Stomach (tissue), 4 donors: ENCODE measurements around the gene TENM4.

ENCODE experiments used
- EP300 ChIP-seq: sonication (generic); formaldehyde crosslinking; IDR thresholded peaks from one replicate; pipeline ENCODE4 v1.6.1; 2017; ENCODE audit warnings: antibody characterized with exemption
- POLR2A ChIP-seq, 4 donors: fragments of 450-650 bp; IDR thresholded peaks; one replicate each; pipeline ENCODE4 v1.6.1; 2016; ENCODE audit warnings: antibody characterized with exemption in 4 of 4, control low read depth in 2 of 4, mild to moderate bottlenecking in 1 of 4, moderate library complexity in 1 of 4
- POLR2AphosphoS5 ChIP-seq, 3 donors: sonication (generic); formaldehyde crosslinking; IDR thresholded peaks; one replicate each; pipeline ENCODE4 v1.6.1; 2016; ENCODE audit warnings: antibody characterized with exemption in 3 of 3
- TF ChIP-seq, protein P1 (sequence below), 7 experiments: fragments of 450-650 bp in 4 of 7; fragments of 200-600 bp in 3 of 7; sonication (generic) in 3 of 7; IDR thresholded peaks; one replicate each; pipeline ENCODE4 v1.5.1; 2016 to 2019; ENCODE audit warnings: antibody characterized with exemption in 7 of 7, control low read depth in 2 of 7, mild to moderate bottlenecking in 1 of 7

DNA sequence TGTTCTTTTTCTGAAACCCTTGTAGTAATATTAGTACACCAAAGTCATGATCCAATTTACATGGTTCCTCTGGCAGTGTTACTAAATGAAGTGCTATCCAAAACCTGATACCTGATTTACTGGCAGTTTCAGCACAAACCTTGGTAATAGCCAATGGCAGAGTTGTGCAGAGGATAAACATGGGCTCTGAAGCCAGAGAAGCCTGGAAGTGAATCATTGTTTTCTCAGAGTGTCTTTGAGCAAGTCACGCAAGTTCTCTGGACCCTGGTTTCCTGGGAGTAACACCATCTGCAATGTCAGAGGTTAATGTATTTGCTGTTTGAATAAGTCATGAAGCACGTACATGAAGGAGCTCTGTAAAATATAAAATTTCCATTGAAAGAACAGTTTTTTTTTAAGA, 643.9 kb downstream of the TENM4 start:
- TF ChIP-seq, protein P1, sequence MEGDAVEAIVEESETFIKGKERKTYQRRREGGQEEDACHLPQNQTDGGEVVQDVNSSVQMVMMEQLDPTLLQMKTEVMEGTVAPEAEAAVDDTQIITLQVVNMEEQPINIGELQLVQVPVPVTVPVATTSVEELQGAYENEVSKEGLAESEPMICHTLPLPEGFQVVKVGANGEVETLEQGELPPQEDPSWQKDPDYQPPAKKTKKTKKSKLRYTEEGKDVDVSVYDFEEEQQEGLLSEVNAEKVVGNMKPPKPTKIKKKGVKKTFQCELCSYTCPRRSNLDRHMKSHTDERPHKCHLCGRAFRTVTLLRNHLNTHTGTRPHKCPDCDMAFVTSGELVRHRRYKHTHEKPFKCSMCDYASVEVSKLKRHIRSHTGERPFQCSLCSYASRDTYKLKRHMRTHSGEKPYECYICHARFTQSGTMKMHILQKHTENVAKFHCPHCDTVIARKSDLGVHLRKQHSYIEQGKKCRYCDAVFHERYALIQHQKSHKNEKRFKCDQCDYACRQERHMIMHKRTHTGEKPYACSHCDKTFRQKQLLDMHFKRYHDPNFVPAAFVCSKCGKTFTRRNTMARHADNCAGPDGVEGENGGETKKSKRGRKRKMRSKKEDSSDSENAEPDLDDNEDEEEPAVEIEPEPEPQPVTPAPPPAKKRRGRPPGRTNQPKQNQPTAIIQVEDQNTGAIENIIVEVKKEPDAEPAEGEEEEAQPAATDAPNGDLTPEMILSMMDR (IDR thresholded peaks at IDR 0.05): no peak
- TF ChIP-seq POLR2A (IDR thresholded peaks at IDR 0.05) (no peak), POLR2AphosphoS5 (IDR thresholded peaks at IDR 0.05) (no peak), EP300 (no peak)
